Stimulated activated CD4-positive, alpha-beta T cell treated with anti-CD3 and anti-CD28 coated beads, Interleukin-4, amount 100 ng/mL, for 24 hours (primary cell): ENCODE measurements around the gene PPP1R18.
A peak's percentile ranks its signal among the peaks of the same experiment; 100 is the strongest.
"Not testable (repeated sequence)": the region's sequence is repeated elsewhere in the genome, so short reads cannot be mapped to it uniquely, and the experiment has no call there.

Source experiments
- DNase-seq: peaks from one replicate; pipeline ENCODE4 v3.0.0-alpha.2; 2020

The PPP1R18 gene

GRCh38 chr6:30686009-30686907, at the start of gene PPP1R18:
PPP1R18 (minus strand) TSS chr6:30686645; CDS start chr6:30686018, 627 bp downstream.
- DNase-seq = peak; percentile 87

- DNase-seq = peak; percentile 52
Measured at GRCh38 chr6:30735668-30736314, 49.3 kb upstream of the PPP1R18 start.

- DNase-seq = no peak
Measured at GRCh38 chr6:30732237-30732943, 45.9 kb upstream of the PPP1R18 start.

GRCh38 chr6:30730601-30731435, 44.4 kb upstream of the PPP1R18 start:
- peak; percentile 89 for DNase-seq

DNA sequence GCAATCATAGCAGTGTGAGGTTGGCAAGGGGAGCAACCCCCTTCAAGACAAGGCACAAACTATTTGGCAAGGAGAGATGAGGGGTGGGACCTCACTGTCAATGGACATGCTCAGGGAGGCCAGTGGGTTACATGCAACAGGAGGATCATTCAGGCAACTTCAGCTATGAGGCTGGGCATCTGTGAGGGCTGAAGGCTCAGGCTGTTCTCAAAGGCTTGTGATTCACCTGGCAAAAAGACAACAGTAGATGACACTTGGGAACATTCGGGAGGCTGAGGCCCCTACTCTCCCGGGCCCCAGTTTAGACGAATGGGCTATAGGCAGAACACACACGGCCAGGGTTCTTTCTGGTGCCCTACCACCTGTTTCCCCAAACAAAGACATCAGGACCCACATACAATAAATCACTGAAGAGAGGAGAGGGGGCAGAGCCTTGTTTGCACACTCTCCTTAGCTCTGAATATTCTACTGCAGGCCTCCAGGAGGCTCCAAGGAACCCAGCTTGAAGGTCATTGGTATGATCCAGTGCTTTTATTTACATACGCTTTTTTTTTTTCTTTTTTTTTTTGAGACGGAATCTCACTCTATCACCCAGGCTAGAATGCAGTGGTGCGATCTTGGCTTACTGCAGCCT, 41.6 kb upstream of the PPP1R18 start:
- no peak for DNase-seq

DNA sequence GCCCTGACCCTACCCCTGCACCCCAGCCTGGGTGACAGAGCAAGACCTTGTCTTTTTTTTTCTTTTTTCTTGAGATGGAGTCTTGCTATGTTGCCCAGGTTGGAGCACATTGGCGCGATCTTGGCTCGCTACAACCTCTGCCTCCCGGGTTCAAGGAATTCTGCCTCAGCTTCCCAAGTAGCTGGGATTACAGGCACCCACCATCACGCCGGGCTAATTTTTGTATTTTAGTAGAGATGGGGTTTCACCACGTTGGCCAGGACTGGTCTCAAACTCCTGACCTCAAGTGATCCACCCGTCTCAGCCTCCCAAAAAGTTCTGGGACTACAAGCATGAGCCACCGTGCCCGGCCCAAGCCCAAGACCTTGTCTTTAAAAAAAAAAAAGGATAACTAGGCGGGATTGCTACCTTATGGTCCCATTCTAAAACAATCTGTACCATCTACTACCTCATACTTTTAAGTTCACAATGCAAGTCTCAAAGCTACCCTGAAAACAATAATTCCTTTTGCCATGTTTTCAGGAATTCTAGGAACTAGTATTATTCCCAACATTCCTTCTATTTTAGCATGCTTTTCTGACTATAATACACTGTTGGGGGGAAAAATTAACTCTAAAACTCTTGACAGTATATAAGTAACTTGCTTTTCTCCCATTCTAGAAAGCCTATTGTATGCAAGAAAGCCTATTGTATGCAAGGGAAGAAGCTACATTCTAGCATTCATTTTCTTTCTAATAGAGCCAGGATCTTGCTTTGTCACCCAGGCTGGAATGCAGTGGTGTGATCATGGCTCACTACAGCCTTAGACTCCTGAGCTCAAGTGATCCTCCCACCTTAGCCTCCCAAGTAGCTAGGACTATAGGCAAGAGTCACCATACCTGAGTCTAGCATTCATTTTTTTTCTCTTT, 40.3 kb upstream of the PPP1R18 start:
- DNase-seq = no peak

GRCh38 chr6:30725713-30726505, 39.5 kb upstream of the PPP1R18 start:
- no peak for DNase-seq

DNA sequence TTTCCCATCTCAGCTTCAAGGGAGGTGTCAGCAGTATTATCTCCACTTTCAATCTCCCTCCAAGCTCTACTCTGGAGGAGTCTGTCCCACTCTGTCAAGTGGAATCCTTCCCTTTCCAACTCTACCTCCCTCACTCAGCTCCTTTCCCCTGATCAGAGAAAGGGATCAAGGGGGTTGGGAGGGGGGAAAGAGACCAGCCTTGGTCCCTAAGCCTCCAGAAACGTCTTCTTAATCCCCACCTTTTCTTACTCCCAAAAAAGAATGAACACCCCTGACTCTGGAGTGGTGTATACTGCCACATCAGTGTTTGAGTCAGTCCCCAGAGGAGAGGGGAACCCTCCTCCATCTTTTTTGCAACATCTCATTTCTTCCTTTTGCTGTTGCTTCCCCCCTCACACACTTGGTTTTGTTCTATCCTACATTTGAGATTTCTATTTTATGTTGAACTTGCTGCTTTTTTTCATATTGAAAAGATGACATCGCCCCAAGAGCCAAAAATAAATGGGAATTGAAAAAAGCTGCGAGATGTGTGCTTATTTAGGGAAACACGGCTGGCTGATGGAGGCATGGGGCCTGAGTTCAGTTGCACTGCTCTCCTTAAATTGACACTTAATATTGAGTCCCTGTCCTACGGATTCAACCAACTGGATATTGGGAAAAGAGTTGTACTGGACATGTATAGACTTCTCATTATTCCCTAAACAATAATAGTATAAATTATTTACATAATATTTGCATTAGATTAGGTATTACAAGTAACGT, 38.6 kb upstream of the PPP1R18 start:
- DNase-seq = no peak

DNA sequence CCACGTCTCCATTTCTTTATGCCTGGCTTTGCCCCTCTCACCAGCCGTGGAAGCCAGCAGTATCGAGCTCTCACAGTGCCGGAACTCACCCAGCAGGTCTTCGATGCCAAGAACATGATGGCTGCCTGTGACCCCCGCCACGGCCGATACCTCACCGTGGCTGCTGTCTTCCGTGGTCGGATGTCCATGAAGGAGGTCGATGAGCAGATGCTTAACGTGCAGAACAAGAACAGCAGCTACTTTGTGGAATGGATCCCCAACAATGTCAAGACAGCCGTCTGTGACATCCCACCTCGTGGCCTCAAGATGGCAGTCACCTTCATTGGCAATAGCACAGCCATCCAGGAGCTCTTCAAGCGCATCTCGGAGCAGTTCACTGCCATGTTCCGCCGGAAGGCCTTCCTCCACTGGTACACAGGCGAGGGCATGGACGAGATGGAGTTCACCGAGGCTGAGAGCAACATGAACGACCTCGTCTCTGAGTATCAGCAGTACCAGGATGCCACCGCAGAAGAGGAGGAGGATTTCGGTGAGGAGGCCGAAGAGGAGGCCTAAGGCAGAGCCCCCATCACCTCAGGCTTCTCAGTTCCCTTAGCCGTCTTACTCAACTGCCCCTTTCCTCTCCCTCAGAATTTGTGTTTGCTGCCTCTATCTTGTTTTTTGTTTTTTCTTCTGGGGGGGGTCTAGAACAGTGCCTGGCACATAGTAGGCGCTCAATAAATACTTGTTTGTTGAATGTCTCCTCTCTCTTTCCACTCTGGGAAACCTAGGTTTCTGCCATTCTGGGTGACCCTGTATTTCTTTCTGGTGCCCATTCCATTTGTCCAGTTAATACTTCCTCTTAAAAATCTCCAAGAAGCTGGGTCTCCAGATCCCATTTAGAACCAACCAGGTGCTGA, 37.6 kb upstream of the PPP1R18 start:
- not testable (repeated sequence) for DNase-seq

- not testable (repeated sequence) for DNase-seq
Measured at GRCh38 chr6:30723159-30723842, 36.9 kb upstream of the PPP1R18 start.

- DNase-seq = peak; percentile 88
Measured at GRCh38 chr6:30722280-30723112, 36.1 kb upstream of the PPP1R18 start.

- DNase-seq = not testable (repeated sequence)
Measured at GRCh38 chr6:30722025-30722279, 35.5 kb upstream of the PPP1R18 start.

- DNase-seq = peak; percentile 97
Measured at GRCh38 chr6:30721198-30722024, 35.0 kb upstream of the PPP1R18 start.

DNA sequence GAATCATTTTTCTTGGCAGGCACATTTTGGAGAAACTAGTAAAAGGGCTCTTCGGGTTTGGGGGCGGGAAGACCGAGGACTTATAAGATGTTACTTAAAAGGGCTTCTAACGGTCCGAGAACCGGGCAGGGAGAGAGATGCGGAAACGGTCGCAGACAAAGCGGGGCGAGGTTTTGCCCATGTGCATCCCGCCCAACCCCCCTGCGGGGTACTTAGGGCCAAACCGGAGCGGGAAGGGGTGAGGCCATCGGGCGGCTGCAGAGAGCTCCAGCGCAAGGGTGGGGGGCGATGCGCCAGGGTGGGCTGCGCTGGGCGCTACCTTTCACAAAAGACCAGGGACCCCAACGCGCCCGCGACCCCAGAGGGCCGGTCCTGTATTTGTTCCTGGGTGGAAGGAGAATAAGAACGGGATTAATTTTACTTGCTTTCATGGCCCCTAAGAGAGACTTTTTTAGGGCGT, 34.3 kb upstream of the PPP1R18 start:
- DNase-seq = peak; percentile 72

- DNase-seq = peak; percentile 96
Measured at GRCh38 chr6:30719791-30720737, 33.6 kb upstream of the PPP1R18 start, which contains the start of gene TUBB. TUBB (plus strand) TSS chr6:30720352; CDS start chr6:30720507, 155 bp downstream.
